ENCODE results near the gene ADSS1. TPM values are rescaled to one million over a fixed set of nuclear protein-coding genes. Genes with fewer than 3 reads are reported as not detected.

The ADSS1 gene
- total RNA-seq, 3 donors from 2014 or later: 2.0 to 6.0 (median 4.2) TPM

DNA sequence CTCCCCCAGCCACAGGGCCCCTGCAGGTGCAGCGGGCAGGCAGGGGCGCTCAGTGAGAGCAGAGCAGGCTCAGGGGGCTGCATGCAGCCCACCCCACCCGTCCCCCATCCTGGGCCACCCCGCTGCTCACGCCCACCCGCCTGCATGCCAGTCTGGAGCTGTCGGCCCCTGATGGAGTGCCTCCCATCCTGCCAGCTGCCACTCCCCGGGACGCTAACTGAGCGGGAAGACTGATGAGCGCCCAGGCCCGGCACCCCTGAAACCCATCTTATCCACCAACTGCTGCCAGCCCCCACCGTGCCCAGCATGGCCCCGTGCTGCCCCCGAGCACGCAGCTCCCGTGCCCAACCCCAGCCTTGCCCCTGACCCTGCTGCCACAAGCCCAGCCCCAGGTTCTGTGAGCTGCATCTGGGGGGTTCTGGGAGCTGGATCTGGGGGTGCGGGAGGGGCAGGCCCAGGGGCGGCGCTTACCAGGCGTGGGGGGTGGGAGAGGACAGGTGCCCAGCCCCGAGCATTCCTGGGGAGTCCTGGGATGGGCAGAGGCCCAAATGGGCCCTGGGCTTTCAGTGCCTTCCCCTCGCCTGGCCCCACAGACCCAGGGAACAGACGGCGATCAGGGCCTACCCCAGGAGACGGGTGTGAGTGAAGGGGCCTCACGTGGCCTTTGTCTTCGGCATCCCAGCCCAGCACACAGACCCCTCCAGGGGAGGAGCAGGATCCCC lies 58.2 kb downstream of the ADSS1 start:
- no peak for ATAC-seq
- H3K36me3 ChIP-seq (ENCODE audit: low read depth): no peaks in the 10 kb centered on the region
- no peaks in the 10 kb centered on the region for H3K9me3 ChIP-seq
- H3K4me3 ChIP-seq: no peak overlapping the region
- no peak for DNase-seq
- TF ChIP-seq, protein P1, sequence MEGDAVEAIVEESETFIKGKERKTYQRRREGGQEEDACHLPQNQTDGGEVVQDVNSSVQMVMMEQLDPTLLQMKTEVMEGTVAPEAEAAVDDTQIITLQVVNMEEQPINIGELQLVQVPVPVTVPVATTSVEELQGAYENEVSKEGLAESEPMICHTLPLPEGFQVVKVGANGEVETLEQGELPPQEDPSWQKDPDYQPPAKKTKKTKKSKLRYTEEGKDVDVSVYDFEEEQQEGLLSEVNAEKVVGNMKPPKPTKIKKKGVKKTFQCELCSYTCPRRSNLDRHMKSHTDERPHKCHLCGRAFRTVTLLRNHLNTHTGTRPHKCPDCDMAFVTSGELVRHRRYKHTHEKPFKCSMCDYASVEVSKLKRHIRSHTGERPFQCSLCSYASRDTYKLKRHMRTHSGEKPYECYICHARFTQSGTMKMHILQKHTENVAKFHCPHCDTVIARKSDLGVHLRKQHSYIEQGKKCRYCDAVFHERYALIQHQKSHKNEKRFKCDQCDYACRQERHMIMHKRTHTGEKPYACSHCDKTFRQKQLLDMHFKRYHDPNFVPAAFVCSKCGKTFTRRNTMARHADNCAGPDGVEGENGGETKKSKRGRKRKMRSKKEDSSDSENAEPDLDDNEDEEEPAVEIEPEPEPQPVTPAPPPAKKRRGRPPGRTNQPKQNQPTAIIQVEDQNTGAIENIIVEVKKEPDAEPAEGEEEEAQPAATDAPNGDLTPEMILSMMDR (IDR thresholded peaks at IDR 0.05): no peak
- H3K4me1 ChIP-seq (ENCODE audit: low read depth): no peaks in the 10 kb centered on the region
- intact Hi-C loops (cut with DNase I, micrococcal nuclease): no loop called here

DNA sequence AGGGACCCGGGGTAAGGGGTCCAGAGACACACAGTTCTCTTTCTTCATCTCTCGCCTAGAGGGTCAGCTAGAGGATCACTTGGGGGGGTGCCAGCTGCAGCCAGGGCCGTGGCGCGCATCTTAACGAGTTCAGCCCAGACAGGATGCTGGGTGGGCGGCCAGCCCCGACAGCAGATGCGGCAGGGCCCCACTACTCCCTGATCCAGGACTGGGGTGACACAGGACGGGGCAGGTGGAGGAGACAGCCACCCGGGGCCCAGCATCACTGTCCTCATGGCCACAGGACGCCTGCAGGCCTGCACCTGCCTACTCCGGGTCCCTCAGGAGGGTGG lies 58.7 kb downstream of the ADSS1 start:
- ATAC-seq (no peak), DNase-seq (no peak)
- intact Hi-C loops (cut with DNase I, micrococcal nuclease): no loop called here
- Histone ChIP-seq H3K4me1 (ENCODE audit: low read depth) (no peaks in the 10 kb centered on the region), H3K36me3 (ENCODE audit: low read depth) (no peaks in the 10 kb centered on the region), H3K9me3 (no peaks in the 10 kb centered on the region), H3K4me3 (no peak overlapping the region)
- TF ChIP-seq, protein P1 (IDR thresholded peaks at IDR 0.05): no peak

DNA sequence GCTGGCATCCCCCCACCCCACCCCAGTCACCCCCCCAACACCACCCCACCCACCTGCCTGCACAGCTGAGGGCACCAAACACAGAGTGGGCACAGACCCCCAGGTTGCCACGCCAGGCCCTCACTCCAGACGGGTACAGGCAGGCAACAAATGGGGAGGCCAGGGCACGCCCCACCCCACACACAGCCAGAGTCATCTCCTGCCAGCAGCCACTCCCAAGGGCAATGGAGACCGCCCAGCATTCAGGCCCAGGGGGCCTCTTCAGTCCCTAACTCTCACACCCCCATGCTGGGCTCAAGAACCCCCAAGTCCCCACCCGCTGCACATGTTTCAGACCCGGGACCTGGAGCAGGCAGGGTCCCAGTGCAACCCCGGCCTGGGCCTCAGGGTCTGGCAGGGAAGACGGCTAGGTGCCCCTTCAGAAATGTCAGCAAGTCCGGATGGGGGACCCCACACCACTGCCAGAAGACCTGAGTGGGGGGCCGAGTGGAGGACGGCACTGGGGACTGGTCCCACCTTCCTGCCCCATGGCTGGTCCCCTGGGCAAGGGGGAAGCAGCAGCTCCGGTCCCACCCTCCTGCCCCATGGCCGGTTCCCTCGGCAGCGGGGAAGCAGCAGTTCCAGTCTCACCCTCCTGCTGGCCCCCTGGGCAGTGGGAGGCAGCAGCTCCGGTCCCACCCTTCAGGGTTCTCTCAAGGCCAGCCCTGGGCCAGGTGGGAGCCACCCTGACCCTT lies 59.6 kb downstream of the ADSS1 start:
- no peak for DNase-seq
- no peaks in the 10 kb centered on the region for H3K4me1 ChIP-seq (ENCODE audit: low read depth)
- H3K36me3 ChIP-seq (ENCODE audit: low read depth): no peaks in the 10 kb centered on the region
- H3K9me3 ChIP-seq: no peaks in the 10 kb centered on the region
- intact Hi-C loops (cut with DNase I, micrococcal nuclease): no loop called here
- H3K4me3 ChIP-seq: no peak overlapping the region
- ATAC-seq: no peak
- TF ChIP-seq, protein P1 (IDR thresholded peaks at IDR 0.05): no peak

DNA sequence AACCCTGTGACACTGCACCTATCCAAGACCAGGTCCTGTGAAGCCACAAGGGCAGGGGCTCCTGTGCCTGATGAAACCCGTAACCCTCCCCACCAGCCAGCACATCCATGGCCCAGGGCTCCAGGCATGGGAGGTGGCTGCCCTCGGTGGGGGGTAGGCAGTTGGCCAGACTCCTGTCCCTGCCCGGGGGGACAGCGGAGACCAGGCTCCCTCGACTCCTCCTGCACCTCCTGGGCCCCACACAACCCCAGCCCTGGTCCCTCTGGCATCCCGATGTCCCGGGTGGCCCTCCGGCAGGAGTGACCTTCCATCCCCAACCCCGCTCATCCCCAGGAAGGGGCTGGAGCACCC lies 60.2 kb downstream of the ADSS1 start:
- Histone ChIP-seq H3K4me3 (no peak overlapping the region), H3K9me3 (no peaks in the 10 kb centered on the region), H3K4me1 (ENCODE audit: low read depth) (no peaks in the 10 kb centered on the region), H3K36me3 (ENCODE audit: low read depth) (no peaks in the 10 kb centered on the region)
- ATAC-seq (no peak), DNase-seq (no peak)
- intact Hi-C loops (cut with DNase I, micrococcal nuclease): no loop called here
- TF ChIP-seq, protein P1 (IDR thresholded peaks at IDR 0.05): no peak

DNA sequence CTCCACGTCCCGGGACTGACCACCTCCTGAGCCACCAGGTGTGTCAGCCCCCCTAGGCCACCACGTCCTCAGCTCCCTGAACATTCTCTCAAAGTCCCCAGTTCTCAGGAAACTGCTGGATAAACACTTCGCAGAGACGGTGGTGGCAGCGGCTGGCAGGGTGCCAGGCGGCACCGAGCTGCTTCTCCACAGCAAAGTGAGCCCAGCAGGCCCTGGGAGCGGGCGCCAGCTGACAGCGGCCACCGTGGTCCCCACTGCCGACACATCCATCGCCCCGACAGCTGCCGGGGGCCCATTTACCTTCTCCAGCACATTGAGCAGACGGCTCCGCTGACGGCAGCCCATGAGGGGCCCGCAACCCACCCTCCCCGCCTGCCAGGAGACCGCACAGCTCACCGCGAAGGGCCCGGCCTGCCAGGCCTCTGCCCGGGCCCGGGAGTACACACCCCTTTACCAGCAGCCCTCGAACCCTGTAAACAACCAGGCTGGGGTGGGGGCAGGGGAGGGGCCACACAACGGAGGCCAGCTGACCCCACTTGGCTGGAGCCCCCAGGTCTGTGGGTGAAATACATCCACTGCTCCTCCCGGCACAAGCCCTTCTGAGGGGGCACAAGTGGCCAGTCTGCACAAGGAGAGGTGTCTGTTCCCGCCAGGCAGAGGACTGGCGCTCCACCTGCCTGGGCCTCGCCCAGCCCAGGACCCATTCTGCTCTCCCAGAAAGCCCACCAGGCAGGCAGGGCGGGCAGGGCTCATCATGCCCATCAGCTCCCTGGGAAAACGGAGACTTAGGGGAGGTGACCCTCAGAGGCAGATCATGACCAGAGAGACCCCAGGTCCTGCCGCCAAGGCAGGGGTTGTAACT lies 61.0 kb downstream of the ADSS1 start:
- Histone ChIP-seq H3K9me3 (no peaks in the 10 kb centered on the region), H3K4me3 (no peak overlapping the region), H3K36me3 (ENCODE audit: low read depth) (no peaks in the 10 kb centered on the region), H3K4me1 (ENCODE audit: low read depth) (no peaks in the 10 kb centered on the region)
- TF ChIP-seq, protein P1 (IDR thresholded peaks at IDR 0.05): no peak
- intact Hi-C loops (cut with DNase I, micrococcal nuclease): no loop called here
- no peak for ATAC-seq
- no peak for DNase-seq

All from mucosa of descending colon (tissue), 3 donors.